HS-5 (cell line): ENCODE data around the gene KIAA0825.

Source experiments
- DNase-seq: peaks from one replicate; pipeline ENCODE4 v3.0.0-alpha.2; 2012; ENCODE audit warnings: low read depth

KIAA0825 gene

GRCh38 chr5:94618493-94619328 is at the start of gene KIAA0825, which contains the start of gene SLF1:
TSS of gene KIAA0825 (minus strand) at chr5:94618604. CDS start at chr5:94537126, 81,478 bp downstream.
TSS of gene SLF1 (plus strand) at chr5:94618669. CDS start at chr5:94628811, 10,142 bp downstream.
- peak; percentile 63 for DNase-seq

DNA sequence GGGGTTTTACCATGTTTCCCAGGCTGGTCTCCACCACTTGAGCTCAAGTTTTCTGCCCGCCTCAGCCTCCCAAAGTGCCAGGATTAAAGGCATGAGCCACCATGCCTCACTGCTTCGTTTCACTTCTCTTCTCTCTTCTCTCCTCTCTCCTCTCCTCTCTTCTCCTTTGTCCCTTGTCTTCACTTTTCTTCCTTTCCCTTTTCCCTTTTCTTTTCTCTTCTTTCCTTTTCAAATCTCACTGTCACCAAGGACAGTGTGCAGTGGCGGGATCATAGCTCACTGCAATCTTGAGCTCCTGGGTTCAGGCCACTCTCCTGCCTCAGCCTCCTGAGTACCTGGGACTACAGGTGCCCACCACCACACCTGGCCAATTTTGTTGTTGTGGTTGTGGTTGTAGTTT is 49.5 kb upstream of the KIAA0825 start:
- no peak for DNase-seq

DNA sequence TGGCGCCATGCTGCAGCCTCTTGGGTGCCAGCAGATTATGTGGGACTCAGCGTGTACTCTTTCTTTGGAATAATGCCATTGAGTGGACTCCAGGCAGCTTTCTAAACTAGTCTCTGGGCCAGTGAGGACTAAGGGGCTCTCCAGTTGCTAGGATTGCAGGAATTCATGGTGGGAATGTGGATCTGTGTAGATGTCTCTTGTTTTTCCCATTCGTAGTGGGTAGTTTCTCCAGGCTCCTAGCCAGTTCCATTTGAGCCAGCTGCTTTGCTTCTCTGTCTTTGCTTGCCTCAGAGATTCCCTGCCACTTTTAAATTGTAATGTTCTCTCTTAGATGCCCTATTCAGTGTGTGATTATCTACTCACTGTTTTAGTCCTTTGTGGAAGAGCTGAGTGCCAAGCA is 42.7 kb upstream of the KIAA0825 start:
- no peak for DNase-seq

DNA sequence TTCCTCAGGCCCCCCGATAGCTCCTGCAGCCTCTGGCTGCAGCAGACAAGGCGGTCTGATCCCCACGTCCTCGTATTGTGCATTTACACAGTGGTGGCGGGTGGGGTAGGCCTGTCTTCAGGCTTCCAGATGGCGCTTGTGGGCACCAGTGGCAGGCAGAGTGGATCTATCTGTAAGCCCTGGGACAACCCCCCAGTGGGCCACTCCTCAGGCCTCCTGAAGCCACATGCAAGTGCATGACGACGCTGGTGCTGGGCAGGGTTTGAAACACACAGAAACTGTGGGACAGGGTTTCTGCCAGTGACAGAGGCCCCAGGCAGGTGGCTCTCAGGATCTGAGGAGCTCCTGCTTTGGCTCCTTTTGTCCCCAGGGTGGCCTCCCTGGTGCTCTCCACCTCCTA is 42.1 kb upstream of the KIAA0825 start:
- DNase-seq: no peak

DNA sequence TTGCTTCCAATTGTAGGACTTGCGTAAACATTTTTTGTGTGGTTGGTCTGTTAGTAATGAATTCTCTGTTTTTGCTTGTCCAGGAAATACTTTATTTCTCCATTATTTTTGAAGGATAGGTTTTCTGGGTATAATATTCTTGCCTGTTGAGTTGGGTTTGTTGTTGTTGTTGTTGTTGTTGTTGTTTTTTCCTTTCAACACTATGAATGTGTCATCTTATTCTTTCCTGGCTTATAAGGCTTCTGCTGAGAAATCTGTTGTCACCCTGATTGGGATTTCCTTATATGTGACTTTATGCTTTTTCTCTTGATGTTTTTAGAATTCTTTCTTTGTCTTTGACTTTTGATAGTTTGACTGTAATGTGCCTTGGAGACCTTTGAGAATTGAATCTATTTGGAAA is 39.9 kb upstream of the KIAA0825 start:
- DNase-seq: no peak

DNA sequence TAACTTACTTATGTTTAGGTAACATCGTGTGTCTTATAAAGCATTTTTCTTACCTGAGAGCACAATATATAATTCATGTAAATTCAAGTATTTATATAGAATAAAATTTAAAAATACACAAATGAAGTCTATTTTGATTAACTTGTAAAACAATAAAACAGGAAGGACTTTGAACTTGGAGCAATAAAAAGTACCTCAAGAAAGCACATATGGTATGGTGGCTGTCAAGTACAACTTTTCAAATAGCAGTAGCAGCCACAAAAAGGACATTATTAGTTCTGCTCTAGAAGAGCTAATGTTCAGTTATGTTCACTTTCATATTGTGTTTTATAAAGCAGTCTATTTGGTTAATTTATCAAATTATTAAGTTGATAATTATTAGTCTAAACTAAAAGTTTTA is 31.5 kb upstream of the KIAA0825 start:
- no peak for DNase-seq

GRCh38 chr5:94646758-94647157 is 28.4 kb upstream of the KIAA0825 start:
- DNase-seq: no peak

- no peak for DNase-seq
Observed at GRCh38 chr5:94645053-94645452, 26.6 kb upstream of the KIAA0825 start.

DNA sequence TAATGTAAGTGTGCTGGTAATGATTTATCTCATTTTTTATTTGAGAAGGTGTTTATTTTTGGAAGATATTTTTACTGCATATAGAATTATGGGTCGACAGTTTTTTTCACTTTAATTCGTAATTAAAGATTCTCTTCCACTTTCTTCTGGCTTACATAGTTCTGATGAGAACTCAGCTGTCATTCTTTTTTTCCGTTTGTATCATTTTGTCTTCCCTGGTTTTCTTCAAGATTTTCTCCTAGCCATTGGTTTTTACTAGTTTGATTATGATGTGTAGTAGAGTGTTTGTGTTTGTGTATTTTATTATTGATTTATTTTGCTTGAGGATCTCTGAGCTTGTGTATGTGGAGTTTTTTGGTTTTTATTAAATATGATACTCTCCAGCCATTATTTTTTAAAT is 21.8 kb upstream of the KIAA0825 start:
- DNase-seq: no peak

DNA sequence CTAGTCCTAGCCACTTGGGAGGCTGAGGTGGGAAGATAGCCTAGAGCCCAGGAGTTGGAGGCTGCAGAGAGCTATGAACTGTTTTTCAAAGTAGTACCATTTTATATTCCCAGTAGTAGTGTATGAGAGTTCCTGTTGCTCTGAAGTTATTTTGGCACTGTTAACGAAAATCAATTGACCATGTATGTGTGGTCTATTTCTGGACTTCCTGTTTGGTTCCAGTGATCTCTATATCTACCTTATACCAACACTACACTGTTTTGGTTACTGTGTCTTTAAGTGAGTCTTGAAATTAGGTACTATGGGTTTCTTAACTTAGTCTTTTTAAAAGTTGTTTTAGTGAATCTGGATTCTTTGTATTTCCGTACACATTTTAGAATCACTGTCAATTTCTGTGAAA is 13.6 kb upstream of the KIAA0825 start:
- no peak for DNase-seq

DNA sequence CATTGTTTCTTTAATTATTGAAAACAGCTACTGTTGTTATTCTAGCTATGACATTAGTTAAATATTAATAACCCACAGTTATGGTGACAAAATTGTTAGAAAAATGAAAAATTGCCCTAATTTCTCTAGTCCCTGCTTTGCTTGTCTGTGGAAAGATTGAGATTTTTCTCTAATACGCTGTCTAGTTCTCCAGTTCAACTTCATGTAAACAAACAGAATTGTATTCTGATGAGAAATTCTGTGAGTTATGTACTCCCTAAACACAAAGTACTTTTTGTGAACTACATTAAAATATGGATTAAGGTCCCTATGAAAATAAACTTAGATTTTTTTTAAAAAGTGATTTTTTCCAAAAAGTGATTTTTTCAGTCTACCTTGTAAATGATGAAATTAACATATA is 8.8 kb upstream of the KIAA0825 start:
- no peak for DNase-seq

GRCh38 chr5:94623877-94624276 is 5.5 kb upstream of the KIAA0825 start:
- no peak for DNase-seq

- DNase-seq: no peak
Observed at GRCh38 chr5:94623011-94623410, 4.6 kb upstream of the KIAA0825 start.

DNA sequence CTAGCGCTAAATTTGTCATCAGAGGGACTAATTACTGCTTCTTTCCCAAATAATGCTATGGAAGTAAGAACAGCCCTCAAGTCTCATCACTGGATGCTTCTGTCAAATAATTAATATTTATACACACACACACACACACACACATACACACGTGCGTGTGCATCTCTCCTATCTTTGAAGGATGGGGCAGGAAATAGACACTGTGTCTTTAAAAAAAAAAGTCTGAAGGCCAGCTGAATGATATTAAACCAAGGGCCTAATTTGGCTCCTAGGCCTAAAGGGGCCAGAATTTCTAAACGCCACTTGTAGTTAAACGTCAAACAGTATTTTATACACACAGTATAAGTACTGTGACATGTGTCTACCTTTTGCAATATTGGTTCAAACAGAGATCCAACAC is 3.4 kb upstream of the KIAA0825 start:
- no peak for DNase-seq

DNA sequence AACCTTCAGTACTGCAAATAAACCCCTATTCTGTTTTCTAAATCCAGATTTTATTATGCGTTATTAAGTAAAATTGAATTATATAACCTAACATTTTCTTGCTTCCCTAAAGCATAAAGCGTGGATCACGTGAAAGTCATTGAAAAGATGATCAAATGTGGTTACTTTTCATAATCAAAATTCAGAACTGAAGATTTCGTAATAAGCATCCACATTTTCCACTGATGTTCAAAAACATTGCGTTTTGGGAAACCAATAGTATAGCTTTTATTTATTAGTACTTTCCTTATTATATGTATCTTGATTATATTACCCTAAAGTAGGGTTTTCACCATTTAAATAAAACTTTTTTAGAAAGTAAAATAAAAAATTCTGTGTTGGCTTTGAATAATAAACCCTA is 1.9 kb upstream of the KIAA0825 start:
- DNase-seq: no peak

- peak; percentile 34 for DNase-seq
Observed at GRCh38 chr5:94618029-94618492, 343 bp downstream of the KIAA0825 start.

DNA sequence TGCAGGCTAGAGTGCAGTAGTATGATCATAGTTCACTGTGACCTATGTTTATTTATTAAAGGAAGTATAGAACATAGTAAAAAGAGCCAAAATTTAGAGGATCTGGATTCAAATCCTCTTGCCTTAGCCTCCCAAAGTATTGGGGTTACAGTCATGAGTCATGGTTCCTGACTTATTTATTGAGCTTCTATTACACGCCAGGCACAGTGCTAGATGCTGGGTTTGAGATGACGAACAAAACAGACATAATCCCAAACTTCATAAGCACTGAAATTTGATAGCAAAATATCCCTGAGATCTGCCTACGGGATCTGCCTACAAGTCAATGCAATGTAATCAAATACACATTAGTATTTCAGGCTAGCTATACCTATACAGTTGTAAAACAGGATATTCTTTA is 2.5 kb downstream of the KIAA0825 start:
- DNase-seq: no peak

DNA sequence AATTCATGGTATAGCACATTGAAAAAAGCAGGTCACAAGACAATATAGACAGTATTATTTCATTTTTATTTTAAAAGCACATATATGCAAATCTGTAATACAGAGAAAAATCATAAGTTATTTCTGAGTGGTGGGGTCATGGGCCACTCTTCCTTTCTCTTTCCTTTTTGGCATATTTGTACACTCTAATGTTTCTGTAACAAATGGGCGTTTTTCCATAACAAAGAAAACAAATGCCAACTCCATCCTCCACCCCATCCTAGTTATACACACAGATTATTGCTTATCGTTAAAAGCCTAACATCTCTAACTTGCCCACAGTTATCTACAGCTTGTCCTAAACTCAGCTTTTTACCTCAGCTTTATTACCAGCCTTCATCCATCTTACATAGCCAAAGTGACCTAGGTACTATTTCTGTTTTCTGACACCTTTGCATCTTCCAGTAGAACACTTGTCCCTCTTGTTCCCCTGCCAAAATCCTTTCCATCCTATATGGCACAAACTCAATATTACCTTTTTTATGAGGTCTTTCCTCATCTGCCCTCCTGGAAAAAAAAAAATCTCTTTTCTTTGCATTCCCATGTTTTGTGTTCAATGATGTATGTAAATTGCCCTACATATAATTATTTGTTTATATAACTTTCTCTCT is 4.1 kb downstream of the KIAA0825 start:
- no peak for DNase-seq

DNA sequence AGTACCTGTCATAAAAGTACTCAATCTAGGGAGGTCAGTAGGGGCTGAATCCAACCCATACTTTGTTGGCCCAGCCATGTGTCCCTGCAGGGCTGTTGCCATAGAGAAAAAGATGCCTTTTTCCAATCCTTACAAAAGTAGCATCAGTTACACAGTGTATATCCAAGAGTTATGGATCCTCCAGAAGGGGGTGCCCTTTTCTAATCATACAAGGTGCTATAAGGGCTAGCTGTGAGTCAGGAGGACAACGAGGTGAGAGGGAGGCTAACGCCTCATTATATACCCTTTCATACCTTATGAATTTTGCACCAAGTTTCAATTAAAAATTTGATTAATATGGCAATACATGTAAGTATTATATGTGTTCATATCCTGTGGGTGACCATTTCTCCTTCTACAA is 4.8 kb downstream of the KIAA0825 start:
- DNase-seq: no peak

DNA sequence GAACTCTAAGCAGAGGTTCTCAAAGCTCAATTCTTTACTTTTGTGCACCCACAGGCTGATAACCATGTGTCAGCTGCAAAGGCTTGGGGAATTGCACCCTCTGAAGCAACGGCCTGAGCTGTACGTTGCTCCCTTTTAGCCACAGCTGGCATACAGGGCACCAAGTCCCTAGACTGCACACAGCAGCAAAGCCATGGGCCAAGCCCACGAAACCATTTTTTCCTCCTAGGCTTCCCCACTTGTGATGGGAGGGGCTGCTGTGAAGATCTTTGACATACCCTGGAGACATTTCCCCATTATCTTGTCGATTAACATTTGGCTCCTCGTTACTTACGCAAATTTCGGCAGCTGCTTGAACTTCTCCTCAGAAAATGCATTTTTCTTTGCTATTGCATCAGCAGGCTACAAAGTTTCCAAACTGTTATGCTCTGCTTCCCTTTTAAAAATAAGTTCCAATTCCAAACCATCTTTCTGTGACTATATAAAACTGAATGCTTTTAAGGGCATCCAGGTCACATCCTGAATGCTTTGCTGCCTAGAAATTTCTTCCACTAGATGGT is 23.0 kb downstream of the KIAA0825 start:
- DNase-seq: no peak

DNA sequence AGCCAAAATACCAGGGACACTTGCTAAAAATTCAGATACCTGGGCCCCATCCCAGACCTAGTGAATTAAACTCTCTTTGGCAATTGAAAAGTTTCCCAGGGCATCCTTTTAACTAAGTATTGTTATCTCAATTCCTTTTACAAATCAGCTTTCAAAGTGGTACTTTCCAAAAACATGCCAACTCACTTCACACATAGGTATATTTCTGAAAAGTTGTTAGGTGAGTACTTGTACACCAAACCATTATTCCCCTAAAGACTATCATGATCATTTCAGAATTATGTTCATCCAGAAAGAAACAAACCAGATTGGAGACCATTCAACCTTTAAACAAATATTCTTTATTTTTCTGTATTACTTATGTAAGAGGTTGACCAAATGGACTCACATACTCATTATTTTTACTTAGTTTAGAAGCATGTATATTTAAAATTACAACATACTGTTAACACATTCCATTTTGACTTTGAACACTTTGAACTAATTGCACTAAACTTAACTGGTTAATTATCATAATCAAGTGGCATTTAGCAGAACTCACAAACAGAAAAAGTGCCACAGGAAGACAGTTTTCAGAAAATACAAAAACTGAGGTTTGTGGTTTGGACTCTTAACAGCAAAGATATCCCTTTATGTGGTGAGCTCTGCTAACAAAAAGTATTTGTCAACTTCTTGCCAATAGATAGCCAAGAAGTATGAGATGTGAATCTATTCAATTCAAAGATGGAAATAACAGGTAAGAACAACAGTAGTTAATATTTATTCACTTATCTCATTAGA is 40.7 kb downstream of the KIAA0825 start:
- DNase-seq: no peak

- no peak for DNase-seq
Observed at GRCh38 chr5:94575196-94575595, 43.2 kb downstream of the KIAA0825 start.
